ENCODE data around the gene ABI3BP. TPM values are rescaled to one million over a fixed set of nuclear protein-coding genes. Genes with fewer than 3 reads are reported as not detected.

Gene ABI3BP
- total and polyA plus RNA-seq, 2 donors (not counting 1 experiment from before 2014, with no cell fraction given), result 4.8 to 62.9 TPM

GRCh38 chr3:100754563-100755334 lies 238.5 kb downstream of the ABI3BP start:
- Histone ChIP-seq H3K79me2 (ENCODE audit: control insufficient read depth, insufficient read depth, low read length) (no peaks in the 10 kb centered on the region), H3K4me1 (ENCODE audit: control insufficient read depth, extremely low read depth, insufficient read depth, low read length) (no peaks in the 10 kb centered on the region), H3K27me3 (ENCODE audit: control insufficient read depth, insufficient read depth, low read length) (no peaks in the 10 kb centered on the region), H4K20me1 (ENCODE audit: control insufficient read depth, extremely low read depth, insufficient read depth, low read length) (no peaks in the 10 kb centered on the region), H3K36me3 (ENCODE audit: control insufficient read depth, insufficient read depth, low read length) (peaks cover 1% of the 10 kb centered on the region), H3K27ac (ENCODE audit: insufficient read depth, low read length) (no peak overlapping the region), H3K4me2 (ENCODE audit: extremely low read depth, insufficient read depth, low read length) (no peak overlapping the region), H3K9me3 (ENCODE audit: control insufficient read depth, insufficient read depth, low read depth, low read length) (no peaks in the 10 kb centered on the region), H2AFZ (ENCODE audit: low read length) (no peak overlapping the region), H3K9ac (ENCODE audit: insufficient read depth, low read length) (no peak overlapping the region), H3K4me3 (replicated peaks in 1 of 4; ENCODE audit: control extremely low read depth in 1 of 4, insufficient read depth in 1 of 4, low read depth in 3 of 4, low read length in 4 of 4) (no peak overlapping the region)
- peak in 1 of 2 donors; percentile 6 for DNase-seq (ENCODE audit: low read depth in 2 of 2)
- no peak for TF ChIP-seq EZH2 (IDR thresholded peaks at IDR 0.05; ENCODE audit: low read length, missing control alignments)
- TF ChIP-seq CTCF (conservative IDR thresholded peaks at IDR 0.05 in 1 of 2, IDR thresholded peaks at IDR 0.05 in 1 of 2; ENCODE audit: low read depth in 1 of 2, low read length in 2 of 2), result peak in 1 of 2 donors; percentile 6

GRCh38 chr3:100753846-100754245 lies 239.4 kb downstream of the ABI3BP start:
- no peak overlapping the region for H3K4me2 ChIP-seq (ENCODE audit: extremely low read depth, insufficient read depth, low read length)
- no peak overlapping the region for H2AFZ ChIP-seq (ENCODE audit: low read length)
- H3K27me3 ChIP-seq (ENCODE audit: control insufficient read depth, insufficient read depth, low read length), result no peaks in the 10 kb centered on the region
- TF ChIP-seq EZH2 (IDR thresholded peaks at IDR 0.05; ENCODE audit: low read length, missing control alignments), result no peak
- no peak for TF ChIP-seq CTCF (conservative IDR thresholded peaks at IDR 0.05 in 1 of 2, IDR thresholded peaks at IDR 0.05 in 1 of 2; ENCODE audit: low read depth in 1 of 2, low read length in 2 of 2)
- H3K27ac ChIP-seq (ENCODE audit: insufficient read depth, low read length), result no peak overlapping the region
- H3K9me3 ChIP-seq (ENCODE audit: control insufficient read depth, insufficient read depth, low read depth, low read length), result no peaks in the 10 kb centered on the region
- H3K36me3 ChIP-seq (ENCODE audit: control insufficient read depth, insufficient read depth, low read length), result peaks cover 1% of the 10 kb centered on the region
- H3K4me3 ChIP-seq (replicated peaks in 1 of 4; ENCODE audit: control extremely low read depth in 1 of 4, insufficient read depth in 1 of 4, low read depth in 3 of 4, low read length in 4 of 4), result no peak overlapping the region
- H3K9ac ChIP-seq (ENCODE audit: insufficient read depth, low read length), result no peak overlapping the region
- no peaks in the 10 kb centered on the region for H4K20me1 ChIP-seq (ENCODE audit: control insufficient read depth, extremely low read depth, insufficient read depth, low read length)
- H3K4me1 ChIP-seq (ENCODE audit: control insufficient read depth, extremely low read depth, insufficient read depth, low read length), result no peaks in the 10 kb centered on the region
- no peaks in the 10 kb centered on the region for H3K79me2 ChIP-seq (ENCODE audit: control insufficient read depth, insufficient read depth, low read length)
- peak; percentile 25 to 33 for DNase-seq (ENCODE audit: low read depth in 2 of 2)

GRCh38 chr3:100748967-100749366 lies 244.3 kb downstream of the ABI3BP start:
- Histone ChIP-seq H3K4me2 (ENCODE audit: extremely low read depth, insufficient read depth, low read length) (no peak overlapping the region), H3K4me1 (ENCODE audit: control insufficient read depth, extremely low read depth, insufficient read depth, low read length) (no peaks in the 10 kb centered on the region), H3K27ac (ENCODE audit: insufficient read depth, low read length) (no peak overlapping the region), H3K4me3 (replicated peaks in 1 of 4; ENCODE audit: control extremely low read depth in 1 of 4, insufficient read depth in 1 of 4, low read depth in 3 of 4, low read length in 4 of 4) (no peak overlapping the region), H3K79me2 (ENCODE audit: control insufficient read depth, insufficient read depth, low read length) (no peaks in the 10 kb centered on the region), H3K36me3 (ENCODE audit: control insufficient read depth, insufficient read depth, low read length) (peaks cover 10% of the 10 kb centered on the region), H3K9me3 (ENCODE audit: control insufficient read depth, insufficient read depth, low read depth, low read length) (no peaks in the 10 kb centered on the region), H2AFZ (ENCODE audit: low read length) (no peak overlapping the region), H3K27me3 (ENCODE audit: control insufficient read depth, insufficient read depth, low read length) (no peaks in the 10 kb centered on the region), H3K9ac (ENCODE audit: insufficient read depth, low read length) (no peak overlapping the region), H4K20me1 (ENCODE audit: control insufficient read depth, extremely low read depth, insufficient read depth, low read length) (no peaks in the 10 kb centered on the region)
- no peak for DNase-seq (ENCODE audit: low read depth in 2 of 2)
- no peak for TF ChIP-seq CTCF (conservative IDR thresholded peaks at IDR 0.05 in 1 of 2, IDR thresholded peaks at IDR 0.05 in 1 of 2; ENCODE audit: low read depth in 1 of 2, low read length in 2 of 2)
- TF ChIP-seq EZH2 (IDR thresholded peaks at IDR 0.05; ENCODE audit: low read length, missing control alignments), result no peak

Measured in fibroblast of lung (primary cell).